Urothelium cell line (cell line): ENCODE data around the gene NINJ2.
A peak's percentile ranks its signal among the peaks of the same experiment; 100 is the strongest.
"Not testable (repeated sequence)": the region's sequence is repeated elsewhere in the genome, so short reads cannot be mapped to it uniquely, and the experiment has no call there.

Experiments used
- DNase-seq: peaks from one replicate; pipeline ENCODE4 v3.0.0; 2011; ENCODE audit warnings: low spot score, mixed read lengths
- FAIRE-seq: peaks from 2 replicates; lab custom pipeline; 2011; peaks lifted over from hg19 to GRCh38; lab: Jason Lieb, UNC

NINJ2 gene

DNA sequence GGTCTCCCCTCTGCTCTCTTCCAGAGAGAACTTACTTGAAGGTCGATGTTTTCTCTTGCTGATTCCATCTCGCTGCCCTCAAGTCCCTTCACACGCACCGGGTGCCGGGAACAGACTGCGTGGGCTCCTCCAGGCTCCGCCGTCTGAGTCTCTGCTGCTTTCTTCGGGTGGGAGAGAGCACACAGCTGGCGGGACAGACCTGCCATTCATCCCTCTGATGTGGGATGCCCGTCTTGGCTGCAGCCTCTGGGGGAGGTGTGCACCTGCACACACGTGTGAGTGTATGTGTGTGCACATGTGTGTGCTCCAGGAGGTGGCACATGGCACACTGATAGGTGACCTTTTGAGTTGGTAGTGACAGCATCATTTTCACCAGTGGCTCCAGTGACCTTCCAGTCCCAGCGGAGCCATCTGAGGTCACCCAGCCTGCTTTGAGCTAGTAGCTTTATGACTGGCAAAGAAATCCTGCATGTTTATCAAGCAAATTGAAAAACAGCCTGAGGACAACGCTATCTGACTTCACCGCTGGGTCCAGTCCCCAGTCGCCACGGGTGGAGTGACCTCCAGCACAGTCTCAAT is at the start of gene NINJ2:
Gene NINJ2 (minus strand): TSS at position 153 of the 579 bp plus-strand sequence. CDS start 85 bp downstream, at position 68.
- DNase-seq (no peak), FAIRE-seq (peak; percentile 87)

DNA sequence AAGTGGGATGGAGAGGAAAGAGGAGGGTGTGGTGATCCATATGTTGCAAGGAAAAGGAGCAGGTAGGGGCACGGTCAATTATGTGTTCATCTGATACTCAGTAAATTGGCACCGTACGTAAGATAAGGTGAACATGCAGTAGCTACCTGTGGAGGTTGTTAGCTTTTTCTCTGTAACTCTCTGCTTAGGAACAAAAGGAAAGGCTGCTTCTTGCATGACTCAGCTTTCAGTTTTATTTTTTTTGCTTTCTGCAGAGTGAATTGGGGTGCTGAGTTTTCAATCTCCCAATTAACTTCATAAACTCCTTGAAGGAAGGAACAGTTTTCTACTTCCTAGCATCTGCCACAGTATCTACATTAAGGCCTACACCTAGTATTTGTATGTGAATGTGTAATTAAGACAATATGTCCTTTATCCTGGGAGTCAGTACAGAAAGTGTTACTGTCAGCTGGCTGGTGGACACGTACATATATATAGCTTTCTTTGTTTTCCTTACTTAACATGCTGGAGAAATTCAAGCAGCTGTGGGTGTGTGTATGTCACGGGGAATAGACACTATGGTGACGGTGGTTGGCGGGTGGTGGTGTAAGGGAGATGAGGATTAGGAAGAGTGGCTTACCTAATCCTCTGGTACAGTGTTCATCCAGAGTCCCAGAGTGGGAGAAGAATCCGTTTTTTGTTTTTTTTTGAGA is 49.1 kb upstream of the NINJ2 start:
- FAIRE-seq (no peak), DNase-seq (no peak)

GRCh38 chr12:709455-710020 is 46.3 kb upstream of the NINJ2 start:
- no peak for FAIRE-seq
- no peak for DNase-seq

- not testable (repeated sequence) for DNase-seq, FAIRE-seq
Observed at GRCh38 chr12:708084-708483, 44.8 kb upstream of the NINJ2 start.

- FAIRE-seq (no peak), DNase-seq (no peak)
Observed at GRCh38 chr12:704516-705242, 41.4 kb upstream of the NINJ2 start.

- FAIRE-seq: peak; percentile 35
- no peak for DNase-seq
Observed at GRCh38 chr12:701896-702539, 38.8 kb upstream of the NINJ2 start.

- FAIRE-seq: no peak
- DNase-seq: no peak
Observed at GRCh38 chr12:700016-700415, 36.8 kb upstream of the NINJ2 start.

DNA sequence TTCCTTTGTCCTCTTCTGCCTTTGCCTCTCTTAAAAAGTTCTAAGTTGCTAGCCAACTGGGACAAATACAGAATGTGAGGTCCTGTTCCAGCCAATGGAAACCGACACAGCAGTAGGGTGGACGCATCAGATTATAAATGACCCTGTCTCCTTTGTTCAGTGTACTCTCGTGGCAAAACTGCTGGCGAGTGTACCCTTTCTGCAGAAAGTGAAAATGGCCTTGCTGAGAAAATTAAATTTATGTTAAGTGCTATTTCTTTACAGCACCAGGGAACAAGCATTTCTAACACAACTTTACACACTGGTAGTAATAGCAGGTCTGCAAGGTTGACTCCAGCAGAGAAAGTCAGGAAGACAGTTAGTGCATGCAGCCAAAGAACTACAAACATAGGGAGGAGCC is 35.0 kb upstream of the NINJ2 start:
- FAIRE-seq, DNase-seq: not testable (repeated sequence)

GRCh38 chr12:697481-697880 is 34.2 kb upstream of the NINJ2 start:
- no peak for DNase-seq
- FAIRE-seq: no peak

GRCh38 chr12:694734-695503 is 31.7 kb upstream of the NINJ2 start:
- FAIRE-seq (peak; percentile 93), DNase-seq (no peak)

GRCh38 chr12:693934-694533 is 30.8 kb upstream of the NINJ2 start:
- DNase-seq: no peak
- no peak for FAIRE-seq

GRCh38 chr12:692274-692673 is 29.0 kb upstream of the NINJ2 start:
- FAIRE-seq (no peak), DNase-seq (no peak)

DNA sequence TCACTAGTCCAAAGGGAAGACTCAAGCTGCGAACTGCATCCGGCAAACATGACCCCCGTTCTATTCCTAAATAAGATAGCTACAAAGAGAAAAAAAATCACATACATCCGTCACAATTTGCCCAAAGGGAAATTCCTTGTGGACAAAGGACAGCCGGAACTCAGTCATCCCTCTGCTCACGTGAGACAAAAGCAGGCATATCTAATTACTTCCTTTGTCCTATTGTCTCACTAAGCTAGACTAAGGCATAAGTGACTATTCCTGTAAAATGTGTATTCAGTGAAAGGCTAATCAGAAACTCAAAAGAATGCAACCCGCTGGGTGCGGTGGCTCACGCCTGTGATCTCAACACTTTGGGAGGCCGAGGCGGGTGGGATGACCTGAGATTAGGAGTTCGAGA is 27.2 kb upstream of the NINJ2 start:
- DNase-seq (no peak), FAIRE-seq (no peak)

- DNase-seq (peak; percentile 27), FAIRE-seq (no peak)
Observed at GRCh38 chr12:685388-685787, 22.1 kb upstream of the NINJ2 start.

DNA sequence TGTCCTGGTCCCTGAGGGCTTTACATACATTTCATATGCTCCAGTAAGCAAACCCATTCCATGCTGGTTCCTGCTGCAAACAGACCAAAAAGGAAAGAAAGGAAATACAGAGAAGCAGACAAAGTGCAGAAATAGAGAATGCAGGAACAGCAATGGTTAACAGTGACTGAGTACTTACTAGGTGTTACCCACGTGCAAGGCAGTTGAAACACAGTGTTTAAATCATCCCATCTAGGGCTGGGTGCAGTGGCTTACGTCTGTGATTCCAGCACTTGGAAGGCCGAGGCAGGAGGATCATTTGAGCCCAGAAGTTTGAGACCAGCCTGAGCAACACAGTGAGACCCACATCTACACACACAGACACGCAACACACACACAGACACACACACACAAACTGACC is 21.2 kb upstream of the NINJ2 start:
- DNase-seq (no peak), FAIRE-seq (peak; percentile 52)

GRCh38 chr12:681568-682256 is 18.5 kb upstream of the NINJ2 start:
- FAIRE-seq (no peak), DNase-seq (no peak)

DNA sequence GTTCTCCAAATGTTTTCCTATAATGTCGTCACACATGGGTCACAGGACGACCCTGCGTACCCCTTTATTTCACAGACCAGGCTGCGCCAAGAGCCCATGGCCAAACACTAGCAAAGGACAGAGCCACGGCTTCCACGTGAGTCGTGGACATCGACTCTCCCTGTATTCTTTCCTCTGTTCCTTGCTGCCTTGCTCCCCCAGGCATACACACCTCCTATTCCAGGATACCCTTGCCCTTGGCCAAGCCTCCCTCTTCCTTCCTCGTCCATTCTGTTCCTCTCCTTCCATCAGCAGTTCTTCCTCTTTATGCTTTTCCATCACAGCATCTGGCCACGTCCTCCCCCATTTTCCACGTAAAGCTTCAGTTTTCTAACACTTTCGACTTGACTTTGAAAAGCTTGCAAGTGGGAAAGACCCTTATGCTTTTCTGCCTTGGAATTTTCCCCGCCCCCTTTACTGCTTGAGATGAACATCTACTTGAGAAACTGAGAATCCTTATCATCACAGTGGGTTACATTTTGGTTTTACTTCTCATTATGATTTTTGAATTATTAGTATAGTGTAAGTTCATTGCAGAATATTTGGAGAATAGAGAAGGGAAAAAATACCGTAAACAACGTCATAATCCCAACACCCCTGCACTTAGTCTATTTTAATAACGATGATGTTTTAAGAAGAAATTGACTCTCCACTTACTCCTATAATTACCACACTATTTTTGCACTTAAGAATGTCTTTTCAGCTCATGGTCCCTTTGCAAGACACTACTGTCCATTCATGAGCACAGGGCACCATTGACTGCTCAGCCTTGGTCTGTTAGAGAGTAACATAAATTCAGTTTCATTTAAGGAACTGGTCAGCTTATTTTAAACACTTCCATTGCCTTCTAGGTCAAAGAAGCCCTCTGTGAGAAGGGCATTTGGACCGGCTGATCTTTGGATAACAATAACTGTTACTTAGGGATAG is 15.8 kb upstream of the NINJ2 start:
- FAIRE-seq (peak; percentile 56), DNase-seq (no peak)

DNA sequence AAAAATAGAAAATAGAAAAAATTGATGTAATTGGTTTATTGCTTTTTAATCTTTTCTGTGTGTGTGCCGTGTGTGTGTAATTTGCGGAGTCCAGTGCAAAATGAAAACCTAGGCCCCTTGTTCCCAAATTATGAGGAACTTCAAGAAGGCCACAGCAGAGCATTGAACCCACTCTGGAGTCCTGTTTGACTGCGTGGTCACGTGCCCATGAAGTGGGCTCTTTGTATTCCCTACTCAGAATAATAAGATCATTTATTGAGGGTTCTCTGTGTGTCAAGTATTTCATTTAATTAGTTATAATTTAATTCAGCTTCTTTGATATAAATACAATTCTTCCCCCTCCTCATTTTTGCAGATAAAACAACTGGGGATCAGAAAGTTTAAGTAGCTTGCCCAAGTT is 12.3 kb upstream of the NINJ2 start:
- FAIRE-seq: no peak
- DNase-seq: no peak
